ENCODE data around the gene FSTL3. TPM values are rescaled to one million over a fixed set of nuclear protein-coding genes. Genes with fewer than 3 reads are reported as not detected.
A peak's percentile ranks its signal among the peaks of the same experiment; 100 is the strongest.
"Not testable (repeated sequence)": the region's sequence is repeated elsewhere in the genome, so short reads cannot be mapped to it uniquely, and the experiment has no call there.

The FSTL3 gene
- 10 to 100 TPM in 2 of 4 donors, 1 to 10 TPM in 2; 4.0 to 31.9 (median 17.7) TPM for polyA plus RNA-seq
- long read RNA-seq, donor 1, result 0 reads
- long read RNA-seq, donor 2, partial matches to known transcripts, result 0 of 3 reads
- long read RNA-seq, donor 2, other reads (novel, unspliced or antisense), result 0 of 3 reads
- long read RNA-seq, donor 3, partial matches to known transcripts, result 7 of 9 reads
- long read RNA-seq, donor 3, other reads (novel, unspliced or antisense), result 0 of 9 reads
- long read RNA-seq, donor 4, result 0 reads
- long read RNA-seq, donor 5, partial matches to known transcripts, result 0 of 1 reads
- long read RNA-seq, donor 5, other reads (novel, unspliced or antisense), result 0 of 1 reads
- long read RNA-seq, donor 6, result 0 reads
- long read RNA-seq, donor 7, partial matches to known transcripts, result 0 of 1 reads
- long read RNA-seq, donor 7, other reads (novel, unspliced or antisense), result 0 of 1 reads
- long read RNA-seq, donor 8, partial matches to known transcripts, result 0 of 1 reads
- long read RNA-seq, donor 8, other reads (novel, unspliced or antisense), result 0 of 1 reads
- long read RNA-seq, donor 9, partial matches to known transcripts, result 0 of 1 reads
- long read RNA-seq, donor 9, other reads (novel, unspliced or antisense), result 0 of 1 reads
- long read RNA-seq, donor 10, transcript FSTL3-206 (3 exons, 2,144 nt), result major isoform, 5 of 16 reads
- long read RNA-seq, donor 10, transcript FSTL3-201 (5 exons, 2,542 nt), result major isoform, 5 of 16 reads
- long read RNA-seq, donor 10, partial matches to known transcripts, result 6 of 16 reads
- long read RNA-seq, donor 10, other reads (novel, unspliced or antisense), result 0 of 16 reads

DNA sequence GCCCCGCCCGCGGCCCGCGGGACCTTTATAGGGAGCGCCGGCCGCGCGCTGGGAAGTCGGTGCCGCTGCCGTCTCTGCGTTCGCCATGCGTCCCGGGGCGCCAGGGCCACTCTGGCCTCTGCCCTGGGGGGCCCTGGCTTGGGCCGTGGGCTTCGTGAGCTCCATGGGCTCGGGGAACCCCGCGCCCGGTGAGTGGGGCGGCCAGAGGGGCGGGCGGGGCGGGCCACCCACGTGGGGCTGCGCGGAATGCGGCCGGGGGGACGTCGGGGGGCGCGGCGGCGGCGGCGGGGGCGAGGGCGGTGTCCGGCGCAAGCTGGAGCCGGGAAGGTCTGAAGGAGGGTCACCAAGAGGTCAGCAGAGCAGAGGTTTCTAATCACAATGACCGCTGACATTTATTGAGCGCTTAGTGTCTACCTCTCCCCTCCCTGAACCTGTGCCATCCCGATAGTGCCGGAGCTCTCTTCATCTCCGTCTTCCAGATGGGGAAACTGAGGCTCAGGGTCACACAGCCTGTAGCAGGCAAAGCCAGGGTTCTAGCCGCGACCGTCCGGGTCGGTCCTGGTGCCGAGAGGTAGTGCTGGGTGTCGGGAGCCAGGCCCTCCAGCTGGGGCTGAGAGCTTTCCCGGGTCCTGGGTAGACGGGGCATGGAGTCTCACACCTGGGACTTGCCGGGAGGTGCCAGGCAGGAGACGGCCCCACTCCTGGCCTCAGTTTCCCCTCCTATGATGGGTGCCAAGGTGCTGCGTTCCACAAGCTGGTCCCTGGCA, at the start of gene FSTL3:
TSS of gene FSTL3 (plus strand) at position 54 of the 767 bp plus-strand sequence. CDS start at position 86, 32 bp downstream.
- Histone ChIP-seq H3K4me3 (ENCODE audit: low read depth in 1 of 3, low read length in 3 of 3) (peak within 1 kb of the TSS; percentile 17 to 53 (median 45)), H3K27ac (ENCODE audit: low read depth in 1 of 3, low read length in 2 of 3) (peak within 1 kb of the TSS in 2 of 3 donors; percentile 62 to 85), H3K9me3 (ENCODE audit: control insufficient read depth in 2 of 2, insufficient read depth in 1 of 2, low read depth in 1 of 2, low read length in 1 of 2) (no peaks in the 10 kb centered on the region), H3K36me3 (ENCODE audit: control insufficient read depth in 3 of 3, insufficient read depth in 2 of 3, low read depth in 1 of 3, low read length in 3 of 3) (peaks cover 0 to 13% (median 0%) of the 10 kb centered on the region in 3 donors), H3K27me3 (ENCODE audit: control insufficient read depth in 3 of 3, insufficient read depth in 3 of 3, low read length in 3 of 3) (peaks cover 0 to 9% (median 5%) of the 10 kb centered on the region in 3 donors), H3K4me1 (ENCODE audit: control insufficient read depth in 3 of 3, insufficient read depth in 2 of 3, low read depth in 1 of 3, low read length in 2 of 3) (peaks cover 0 to 42% (median 5%) of the 10 kb centered on the region in 3 donors)
- DNase-seq (peak in 1 of 2 donors; percentile 73), FAIRE-seq (no peak)
- WGBS, 3 donors, result 6 to 8% (median 6%) methylated on average over 36 to 63 of the region's 63 CpGs

DNA sequence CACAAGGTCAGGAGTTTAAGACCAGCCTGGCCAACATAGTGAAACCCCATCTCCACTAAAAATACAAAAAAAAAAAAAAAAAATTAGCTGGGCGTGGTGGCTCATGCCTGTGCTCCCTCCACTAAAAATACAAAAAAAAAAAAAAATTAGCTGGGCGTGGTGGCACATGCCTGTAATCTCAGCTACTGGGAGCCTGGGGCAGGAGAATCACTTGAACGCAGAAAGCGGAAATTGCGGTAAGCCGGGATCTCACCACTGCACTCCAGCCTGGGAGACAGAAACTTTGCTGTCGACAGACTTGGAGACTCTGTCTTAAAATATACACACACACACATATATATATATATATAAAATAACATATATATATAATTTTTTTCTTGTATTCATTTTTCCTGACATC, 49.6 kb upstream of the FSTL3 start:
- H3K4me3 ChIP-seq (ENCODE audit: low read depth in 1 of 3, low read length in 3 of 3); DNase-seq; H3K27ac ChIP-seq (ENCODE audit: low read depth in 1 of 3, low read length in 2 of 3); H3K4me1 ChIP-seq (ENCODE audit: control insufficient read depth in 3 of 3, insufficient read depth in 2 of 3, low read depth in 1 of 3, low read length in 2 of 3); FAIRE-seq; H3K27me3 ChIP-seq (ENCODE audit: control insufficient read depth in 3 of 3, insufficient read depth in 3 of 3, low read length in 3 of 3); H3K9me3 ChIP-seq (ENCODE audit: control insufficient read depth in 2 of 2, insufficient read depth in 1 of 2, low read depth in 1 of 2, low read length in 1 of 2): not testable (repeated sequence)
- peaks cover 10 to 87% (median 14%) of the 10 kb centered on the region in 3 donors for H3K36me3 ChIP-seq (ENCODE audit: control insufficient read depth in 3 of 3, insufficient read depth in 2 of 3, low read depth in 1 of 3, low read length in 3 of 3)
- 93 to 98% (median 96%) methylated on average over 7 of the region's 7 CpGs for WGBS, 3 donors

DNA sequence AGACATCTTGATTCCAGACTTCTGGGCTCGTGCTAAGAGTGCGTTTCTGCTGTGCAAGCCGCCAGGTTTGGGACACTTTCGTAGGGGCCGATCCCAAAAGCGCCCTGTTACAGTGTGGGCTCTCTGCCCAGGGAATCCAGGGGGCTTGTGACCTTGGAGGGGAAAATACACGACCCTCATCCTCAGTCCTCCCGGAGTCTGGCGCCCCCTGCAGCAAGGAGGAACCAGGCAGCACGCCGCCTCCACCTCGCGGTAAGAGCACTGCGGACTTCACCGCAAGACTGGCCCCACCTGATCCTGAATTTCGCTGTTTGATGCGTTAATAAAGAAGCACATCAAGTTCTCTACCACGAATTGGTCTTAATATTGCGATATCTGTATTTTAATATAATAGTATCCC, 48.0 kb upstream of the FSTL3 start:
- no peak overlapping the region for H3K4me3 ChIP-seq (ENCODE audit: low read depth in 1 of 3, low read length in 3 of 3)
- WGBS, 3 donors, result 91% methylated on average over 19 of the region's 19 CpGs
- no peaks in the 10 kb centered on the region for H3K9me3 ChIP-seq (ENCODE audit: control insufficient read depth in 2 of 2, insufficient read depth in 1 of 2, low read depth in 1 of 2, low read length in 1 of 2)
- H3K36me3 ChIP-seq (ENCODE audit: control insufficient read depth in 3 of 3, insufficient read depth in 2 of 3, low read depth in 1 of 3, low read length in 3 of 3), result peaks cover 4 to 75% (median 5%) of the 10 kb centered on the region in 3 donors
- FAIRE-seq (no peak), DNase-seq (no peak)
- peaks cover 0 to 7% (median 7%) of the 10 kb centered on the region in 3 donors for H3K4me1 ChIP-seq (ENCODE audit: control insufficient read depth in 3 of 3, insufficient read depth in 2 of 3, low read depth in 1 of 3, low read length in 2 of 3)
- no peak overlapping the region for H3K27ac ChIP-seq (ENCODE audit: low read depth in 1 of 3, low read length in 2 of 3)
- H3K27me3 ChIP-seq (ENCODE audit: control insufficient read depth in 3 of 3, insufficient read depth in 3 of 3, low read length in 3 of 3), result no peaks in the 10 kb centered on the region

DNA sequence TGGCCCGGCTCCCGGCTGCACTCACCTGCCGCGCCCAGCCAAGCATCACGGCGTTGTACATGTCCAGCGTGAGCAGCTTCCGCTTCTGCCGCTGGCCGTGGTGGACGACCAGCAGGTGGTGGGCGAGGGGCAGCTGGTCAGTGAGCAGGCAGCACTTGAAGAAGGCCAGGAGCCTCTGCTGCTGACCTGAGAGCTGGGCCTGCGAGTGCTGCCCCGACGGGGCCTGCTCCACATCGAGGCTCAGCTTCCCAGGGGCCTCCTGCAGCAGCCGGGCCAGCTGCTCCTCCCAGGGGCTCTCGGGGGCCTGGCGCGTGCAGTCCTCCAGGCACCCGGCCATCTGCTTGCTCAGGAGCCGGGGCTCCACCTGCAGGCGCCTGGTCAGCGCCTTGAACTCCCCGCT, 46.7 kb upstream of the FSTL3 start:
- Histone ChIP-seq H3K4me1 (ENCODE audit: control insufficient read depth in 3 of 3, insufficient read depth in 2 of 3, low read depth in 1 of 3, low read length in 2 of 3) (peaks cover 0 to 15% (median 7%) of the 10 kb centered on the region in 3 donors), H3K36me3 (ENCODE audit: control insufficient read depth in 3 of 3, insufficient read depth in 2 of 3, low read depth in 1 of 3, low read length in 3 of 3) (peaks cover under 1 to 62% (median 3%) of the 10 kb centered on the region in 3 donors)
- not testable (repeated sequence) for DNase-seq; H3K27me3 ChIP-seq (ENCODE audit: control insufficient read depth in 3 of 3, insufficient read depth in 3 of 3, low read length in 3 of 3); H3K9me3 ChIP-seq (ENCODE audit: control insufficient read depth in 2 of 2, insufficient read depth in 1 of 2, low read depth in 1 of 2, low read length in 1 of 2); FAIRE-seq; H3K4me3 ChIP-seq (ENCODE audit: low read depth in 1 of 3, low read length in 3 of 3); H3K27ac ChIP-seq (ENCODE audit: low read depth in 1 of 3, low read length in 2 of 3)
- WGBS, 3 donors, result 73 to 80% (median 77%) methylated on average over 22 to 25 of the region's 25 CpGs

DNA sequence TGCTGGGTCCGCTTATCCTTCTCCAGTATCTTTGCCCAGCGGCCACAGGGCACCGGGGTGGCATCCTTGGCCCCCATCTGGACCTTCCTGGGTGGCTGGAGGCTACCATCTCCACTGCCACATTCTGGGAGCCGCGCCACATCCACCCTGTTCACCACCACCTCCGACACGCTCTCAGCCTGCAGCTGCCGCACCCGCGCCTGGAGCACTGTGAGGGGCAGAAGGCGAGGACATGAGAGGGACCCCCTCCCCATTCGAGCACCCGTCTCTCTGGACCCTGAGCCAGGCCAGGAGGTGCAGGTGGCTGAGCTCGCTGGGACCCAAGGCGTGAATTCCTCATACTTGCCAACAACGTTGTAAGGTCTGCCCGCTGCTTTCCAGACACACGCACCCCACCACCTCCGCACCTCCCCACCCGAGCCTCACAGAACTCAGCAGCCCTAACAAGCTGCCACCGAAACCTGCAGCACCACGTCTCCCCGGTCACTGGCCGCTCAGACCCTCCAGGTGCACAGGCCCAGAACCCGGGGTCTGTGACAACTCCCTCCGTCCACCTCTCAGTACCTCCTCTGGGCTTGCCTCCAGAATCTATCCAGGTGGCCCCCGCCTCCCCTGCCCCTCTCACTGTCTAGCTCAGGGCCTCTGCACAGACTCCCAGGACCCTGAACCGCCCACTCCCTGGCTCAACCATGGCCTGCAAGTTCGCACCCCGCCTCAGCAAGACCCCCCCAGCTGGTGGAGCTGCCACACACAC, 46.1 kb upstream of the FSTL3 start:
- Histone ChIP-seq H3K27ac (ENCODE audit: low read depth in 1 of 3, low read length in 2 of 3) (no peak overlapping the region), H3K4me1 (ENCODE audit: control insufficient read depth in 3 of 3, insufficient read depth in 2 of 3, low read depth in 1 of 3, low read length in 2 of 3) (peaks cover 0 to 15% (median 7%) of the 10 kb centered on the region in 3 donors), H3K27me3 (ENCODE audit: control insufficient read depth in 3 of 3, insufficient read depth in 3 of 3, low read length in 3 of 3) (no peaks in the 10 kb centered on the region), H3K36me3 (ENCODE audit: control insufficient read depth in 3 of 3, insufficient read depth in 2 of 3, low read depth in 1 of 3, low read length in 3 of 3) (peaks cover 0 to 56% (median 3%) of the 10 kb centered on the region in 3 donors), H3K4me3 (ENCODE audit: low read depth in 1 of 3, low read length in 3 of 3) (no peak overlapping the region), H3K9me3 (ENCODE audit: control insufficient read depth in 2 of 2, insufficient read depth in 1 of 2, low read depth in 1 of 2, low read length in 1 of 2) (no peaks in the 10 kb centered on the region)
- 92 to 96% (median 94%) methylated on average over 27 to 30 of the region's 30 CpGs for WGBS, 3 donors
- no peak for DNase-seq
- no peak for FAIRE-seq

DNA sequence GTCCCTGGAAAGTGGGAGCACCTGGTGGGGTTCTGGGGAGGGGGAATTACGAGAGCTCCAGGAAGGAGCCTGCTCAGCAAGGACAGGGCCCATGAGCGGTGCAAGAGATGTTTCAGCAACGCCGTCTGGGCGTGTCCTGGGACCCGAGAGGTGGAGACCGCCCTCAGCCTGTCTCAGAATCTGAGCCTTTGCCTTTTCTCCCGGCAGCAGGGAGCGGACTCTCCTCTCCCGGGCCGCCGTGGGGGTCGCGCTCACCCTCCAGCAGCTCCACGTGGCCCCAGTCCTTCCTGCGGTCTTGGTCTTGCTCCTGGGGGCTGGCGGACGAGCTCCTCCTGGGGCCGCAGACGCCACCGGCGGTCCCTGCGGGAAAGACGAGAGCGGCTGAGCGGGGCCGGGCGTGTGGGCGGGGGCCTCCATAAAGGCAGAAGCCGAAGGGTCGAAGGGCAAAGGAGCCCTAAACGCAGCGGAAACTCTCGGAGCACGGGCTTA, 43.6 kb upstream of the FSTL3 start:
- peaks cover 0 to 15% (median 7%) of the 10 kb centered on the region in 3 donors for H3K4me1 ChIP-seq (ENCODE audit: control insufficient read depth in 3 of 3, insufficient read depth in 2 of 3, low read depth in 1 of 3, low read length in 2 of 3)
- H3K4me3 ChIP-seq (ENCODE audit: low read depth in 1 of 3, low read length in 3 of 3), result peak overlapping the region; percentile 70 to 97 (median 78)
- WGBS, 3 donors, result 0 to 2% (median 1%) methylated on average over 27 to 35 of the region's 35 CpGs
- H3K36me3 ChIP-seq (ENCODE audit: control insufficient read depth in 3 of 3, insufficient read depth in 2 of 3, low read depth in 1 of 3, low read length in 3 of 3), result peaks cover 0 to 43% (median 3%) of the 10 kb centered on the region in 3 donors
- FAIRE-seq (no peak), DNase-seq (peak; percentile 80 to 84)
- H3K9me3 ChIP-seq (ENCODE audit: control insufficient read depth in 2 of 2, insufficient read depth in 1 of 2, low read depth in 1 of 2, low read length in 1 of 2), result no peaks in the 10 kb centered on the region
- peak overlapping the region; percentile 78 to 93 (median 87) for H3K27ac ChIP-seq (ENCODE audit: low read depth in 1 of 3, low read length in 2 of 3)
- no peaks in the 10 kb centered on the region for H3K27me3 ChIP-seq (ENCODE audit: control insufficient read depth in 3 of 3, insufficient read depth in 3 of 3, low read length in 3 of 3)

DNA sequence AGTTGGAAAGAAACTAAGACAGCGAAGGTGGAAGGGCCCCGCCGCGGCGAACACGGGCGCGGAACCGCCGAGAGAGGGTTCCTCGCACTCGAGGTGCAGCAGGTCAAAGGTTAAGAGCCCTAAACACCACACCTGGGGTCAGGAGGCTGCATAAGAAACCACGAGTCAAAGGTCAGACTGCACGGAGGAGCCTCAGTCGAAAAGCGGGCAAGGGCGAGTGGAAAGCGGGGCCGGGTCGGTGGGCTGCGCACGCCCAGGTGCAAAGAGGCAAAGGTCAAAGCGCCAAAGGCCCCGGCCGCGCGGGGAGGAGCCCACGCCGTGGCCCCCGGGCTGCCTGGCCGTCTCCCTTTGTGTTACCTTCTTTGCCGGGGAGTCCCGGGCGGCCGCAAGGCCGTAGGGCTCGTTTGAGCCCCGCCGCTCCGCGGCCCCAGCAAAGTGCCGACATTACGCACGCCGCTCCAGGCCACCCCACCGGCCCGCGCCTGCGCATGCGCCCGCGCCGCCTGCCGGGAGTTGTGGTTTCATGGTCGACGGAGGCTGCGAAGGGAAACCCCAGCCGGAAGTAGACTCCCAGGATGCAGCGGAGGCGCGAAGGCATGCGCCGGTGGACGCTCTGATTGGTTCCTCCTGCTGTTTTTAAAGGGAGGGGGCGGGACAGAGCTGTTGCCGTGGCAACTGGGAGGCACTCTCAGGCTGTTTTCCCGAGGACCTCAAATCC, 43.0 kb upstream of the FSTL3 start, which contains the start of gene POLRMT:
TSS of gene POLRMT (minus strand) at position 470 of the 718 bp plus-strand sequence. CDS start at position 445, 25 bp downstream.
- H3K9me3 ChIP-seq (ENCODE audit: control insufficient read depth in 2 of 2, insufficient read depth in 1 of 2, low read depth in 1 of 2, low read length in 1 of 2), result no peaks in the 10 kb centered on the region
- peaks cover 0 to under 1% (median 0%) of the 10 kb centered on the region in 3 donors for H3K27me3 ChIP-seq (ENCODE audit: control insufficient read depth in 3 of 3, insufficient read depth in 3 of 3, low read length in 3 of 3)
- peak within 1 kb of the TSS; percentile 70 to 97 (median 78) for H3K4me3 ChIP-seq (ENCODE audit: low read depth in 1 of 3, low read length in 3 of 3)
- FAIRE-seq, result no peak
- H3K27ac ChIP-seq (ENCODE audit: low read depth in 1 of 3, low read length in 2 of 3), result peak within 1 kb of the TSS; percentile 78 to 93 (median 87)
- 0 to 1% (median 0%) methylated on average over 49 to 67 of the region's 67 CpGs for WGBS, 3 donors
- peaks cover 0 to 37% (median 3%) of the 10 kb centered on the region in 3 donors for H3K36me3 ChIP-seq (ENCODE audit: control insufficient read depth in 3 of 3, insufficient read depth in 2 of 3, low read depth in 1 of 3, low read length in 3 of 3)
- H3K4me1 ChIP-seq (ENCODE audit: control insufficient read depth in 3 of 3, insufficient read depth in 2 of 3, low read depth in 1 of 3, low read length in 2 of 3), result peaks cover 0 to 15% (median 7%) of the 10 kb centered on the region in 3 donors
- peak; percentile 98 to 99 for DNase-seq

Data from small intestine (tissue), 16 donors.